ENCODE measurements around the gene CMTM5. TPM values are rescaled to one million over a fixed set of nuclear protein-coding genes. Genes with fewer than 3 reads are reported as not detected.

CMTM5 gene
- total RNA-seq, 1 experiment from 2014 or later = not detected

DNA sequence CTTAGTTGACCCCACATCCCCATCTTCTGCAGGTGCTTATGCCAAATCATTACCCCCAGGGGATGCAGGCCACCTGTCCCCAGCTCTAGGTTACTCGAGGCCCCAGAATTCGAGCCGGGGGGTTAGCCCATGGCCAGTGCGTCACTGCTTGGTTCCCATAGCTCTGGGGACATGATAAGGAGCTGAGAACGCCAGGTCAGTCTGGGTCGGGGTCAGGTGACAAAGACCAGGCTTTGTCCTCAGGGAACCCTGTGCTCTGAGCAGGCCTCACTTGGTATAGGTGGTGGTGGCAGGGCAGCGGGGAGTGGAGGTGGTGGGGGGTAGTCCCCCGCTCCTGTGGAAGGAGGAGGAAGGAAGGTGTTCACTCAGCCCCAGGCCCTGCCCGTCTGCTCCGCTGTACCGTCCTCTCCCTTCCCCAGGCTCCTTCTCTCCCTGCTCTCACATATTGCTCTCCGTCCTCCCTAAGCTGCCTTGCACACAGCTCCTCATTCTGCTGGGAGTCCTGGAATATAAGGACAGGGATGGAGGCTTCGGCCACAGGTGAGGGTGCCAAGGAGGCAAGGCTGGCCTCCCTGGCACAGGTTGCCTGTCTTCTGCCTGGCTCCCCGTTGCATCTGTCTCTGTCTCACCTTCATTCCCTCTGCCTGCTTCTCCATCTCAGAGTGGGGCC lies 33.3 kb downstream of the CMTM5 start:
- Histone ChIP-seq H4K20me1 (ENCODE audit: insufficient read depth) (no peaks in the 10 kb centered on the region), H3K27ac (ENCODE audit: low read depth, low read length) (no peak overlapping the region), H2AFZ (ENCODE audit: low read depth, low read length, poor library complexity, severe bottlenecking) (no peak overlapping the region), H3K4me2 (ENCODE audit: low read length) (no peak overlapping the region), H3K9me2 (ENCODE audit: insufficient read depth) (no peaks in the 10 kb centered on the region), H3K36me3 (ENCODE audit: control insufficient read depth in 1 of 2, insufficient read depth in 2 of 2, low read length in 2 of 2) (no peaks in the 10 kb centered on the region), H3K9ac (ENCODE audit: low read length) (no peak overlapping the region), H3K79me2 (ENCODE audit: insufficient read depth, low read length) (no peaks in the 10 kb centered on the region), H3K4me1 (ENCODE audit: control insufficient read depth in 1 of 2, insufficient read depth in 2 of 2, low read length in 2 of 2) (no peaks in the 10 kb centered on the region), H3K27me3 (ENCODE audit: insufficient read depth, low read length) (peaks cover 16% of the 10 kb centered on the region; the same call in 1 of the 2 replicates), H3K4me3 (replicated peaks in 1 of 2; ENCODE audit: low read depth in 1 of 2, low read length in 2 of 2) (no peak overlapping the region), H3K9me3 (ENCODE audit: control insufficient read depth in 1 of 2, insufficient read depth in 1 of 2, low read depth in 1 of 2, low read length in 2 of 2) (no peaks in the 10 kb centered on the region)
- ChIA-PET RAD21 (ENCODE audit: low non-redundant PET in 1 of 2, low total read pairs in 2 of 2, uncharacterized antibody in 2 of 2, unreplicated experiment in 2 of 2) (no interaction called here), POLR2A (no interaction called here), CTCF (no interaction called here)
- no peak for ATAC-seq
- no peak for TF ChIP-seq ZFX (IDR thresholded peaks at IDR 0.05)
- TF ChIP-seq ELF1 (IDR thresholded peaks at IDR 0.05; ENCODE audit: borderline replicate concordance, low read depth) = no peak
- TF ChIP-seq, protein P1, sequence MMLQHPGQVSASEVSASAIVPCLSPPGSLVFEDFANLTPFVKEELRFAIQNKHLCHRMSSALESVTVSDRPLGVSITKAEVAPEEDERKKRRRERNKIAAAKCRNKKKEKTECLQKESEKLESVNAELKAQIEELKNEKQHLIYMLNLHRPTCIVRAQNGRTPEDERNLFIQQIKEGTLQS (IDR thresholded peaks at IDR 0.05) = no peak
- TF ChIP-seq MAX (IDR thresholded peaks at IDR 0.05) = no peak
- no peak for TF ChIP-seq CBX3 (IDR thresholded peaks at IDR 0.05; ENCODE audit: low read depth)
- no peak for TF ChIP-seq SRF (IDR thresholded peaks at IDR 0.05; ENCODE audit: low read depth)
- TF ChIP-seq SIN3A (IDR thresholded peaks at IDR 0.05; ENCODE audit: low read depth) = no peak
- TF ChIP-seq POLR2A (IDR thresholded peaks at IDR 0.05; ENCODE audit: borderline replicate concordance, extremely low read depth, insufficient read depth, insufficient read length) = no peak
- no peak for TF ChIP-seq JUND (IDR thresholded peaks at IDR 0.05)
- TF ChIP-seq RAD21 (IDR thresholded peaks at IDR 0.05; ENCODE audit: low read depth) = no peak
- TF ChIP-seq EGR1 (IDR thresholded peaks at IDR 0.05; ENCODE audit: low read depth) = no peak
- TF ChIP-seq EZH2phosphoT487 (IDR thresholded peaks at IDR 0.05; ENCODE audit: borderline replicate concordance) = no peak
- no peak for TF ChIP-seq CTCF (IDR thresholded peaks at IDR 0.05 in 2 of 3, conservative IDR thresholded peaks at IDR 0.05 in 1 of 3; ENCODE audit: borderline replicate concordance in 1 of 3, insufficient read depth in 1 of 3, low read depth in 2 of 3, low read length in 2 of 3)
- TF ChIP-seq ZNF274 (IDR thresholded peaks at IDR 0.05; ENCODE audit: low read depth, low read length) = no peak
- TF ChIP-seq, protein P2, sequence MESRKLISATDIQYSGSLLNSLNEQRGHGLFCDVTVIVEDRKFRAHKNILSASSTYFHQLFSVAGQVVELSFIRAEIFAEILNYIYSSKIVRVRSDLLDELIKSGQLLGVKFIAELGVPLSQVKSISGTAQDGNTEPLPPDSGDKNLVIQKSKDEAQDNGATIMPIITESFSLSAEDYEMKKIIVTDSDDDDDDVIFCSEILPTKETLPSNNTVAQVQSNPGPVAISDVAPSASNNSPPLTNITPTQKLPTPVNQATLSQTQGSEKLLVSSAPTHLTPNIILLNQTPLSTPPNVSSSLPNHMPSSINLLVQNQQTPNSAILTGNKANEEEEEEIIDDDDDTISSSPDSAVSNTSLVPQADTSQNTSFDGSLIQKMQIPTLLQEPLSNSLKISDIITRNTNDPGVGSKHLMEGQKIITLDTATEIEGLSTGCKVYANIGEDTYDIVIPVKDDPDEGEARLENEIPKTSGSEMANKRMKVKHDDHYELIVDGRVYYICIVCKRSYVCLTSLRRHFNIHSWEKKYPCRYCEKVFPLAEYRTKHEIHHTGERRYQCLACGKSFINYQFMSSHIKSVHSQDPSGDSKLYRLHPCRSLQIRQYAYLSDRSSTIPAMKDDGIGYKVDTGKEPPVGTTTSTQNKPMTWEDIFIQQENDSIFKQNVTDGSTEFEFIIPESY (IDR thresholded peaks at IDR 0.05; ENCODE audit: extremely low read depth, insufficient replicate concordance, low read length) = no peak
- no peak for TF ChIP-seq FOSL1 (IDR thresholded peaks at IDR 0.05; ENCODE audit: low read depth)
- no peak for TF ChIP-seq POLR2AphosphoS5 (IDR thresholded peaks at IDR 0.05; ENCODE audit: low read depth, low read length)
- no peak for TF ChIP-seq TCF7L2 (IDR thresholded peaks at IDR 0.05; ENCODE audit: borderline replicate concordance, extremely low read depth, insufficient read depth, insufficient read length)
- no peak for TF ChIP-seq SP1 (IDR thresholded peaks at IDR 0.05; ENCODE audit: low read depth)
- intact Hi-C loops (cut with micrococcal nuclease) = no loop called here
- BruUV-seq (replicated peaks) = no TSS peak
- DNase-seq (ENCODE audit: low read depth, low spot score) = no peak

Measured in HCT116 (cell line).